Measurements from ENCODE around the gene CDH20. TPM values are rescaled to one million over a fixed set of nuclear protein-coding genes. Genes with fewer than 3 reads are reported as not detected.
A peak's percentile ranks its signal among the peaks of the same experiment; 100 is the strongest.

Gene CDH20
- total and polyA plus RNA-seq, 5 donors from 2014 or later = 0.06 to 0.25 TPM; not detected in 3

GRCh38 chr18:61308795-61309393 is 24.3 kb upstream of the CDH20 start:
- no peaks in the 10 kb centered on the region for H3K36me3 ChIP-seq (ENCODE audit: control insufficient read depth, insufficient read depth, low read length)
- no peaks in the 10 kb centered on the region for H3K9me3 ChIP-seq (ENCODE audit: control insufficient read depth in 2 of 2, low read length in 2 of 2)
- no peaks in the 10 kb centered on the region for H3K4me1 ChIP-seq (ENCODE audit: control insufficient read depth, insufficient read depth, low read length, poor library complexity, severe bottlenecking)
- Mint-ChIP-seq H3K9me3 (peaks cover 0 to 3% (median 1%) of the 10 kb centered on the region in 7 donors), H3K36me3 (no peaks in the 10 kb centered on the region), H3K4me3 (no peak overlapping the region), H3K4me1 (no peaks in the 10 kb centered on the region), H3K27ac (no peak overlapping the region), H3K27me3 (no peaks in the 10 kb centered on the region)
- no peak overlapping the region for H3K4me3 ChIP-seq (ENCODE audit: low read depth, low read length)
- no peak overlapping the region for H3K27ac ChIP-seq (ENCODE audit: insufficient read depth, low read length, poor library complexity, severe bottlenecking)
- ATAC-seq (ENCODE audit: low read depth in 2 of 2) = no peak
- no peak for DNase-seq
- H3K27me3 ChIP-seq (ENCODE audit: control insufficient read depth, insufficient read depth, low read length) = no peaks in the 10 kb centered on the region

GRCh38 chr18:61322265-61322873 is 10.9 kb upstream of the CDH20 start:
- H3K4me3 ChIP-seq (ENCODE audit: low read depth, low read length) = no peak overlapping the region
- Mint-ChIP-seq H3K4me1 (no peaks in the 10 kb centered on the region), H3K4me3 (no peak overlapping the region), H3K27me3 (no peaks in the 10 kb centered on the region), H3K36me3 (no peaks in the 10 kb centered on the region), H3K27ac (no peak overlapping the region), H3K9me3 (peaks cover 0 to 7% (median 4%) of the 10 kb centered on the region in 7 donors)
- DNase-seq = peak in 1 of 3 donors; percentile 27
- ATAC-seq (ENCODE audit: low read depth in 2 of 2) = no peak
- no peaks in the 10 kb centered on the region for H3K27me3 ChIP-seq (ENCODE audit: control insufficient read depth, insufficient read depth, low read length)
- no peaks in the 10 kb centered on the region for H3K9me3 ChIP-seq (ENCODE audit: control insufficient read depth in 2 of 2, low read length in 2 of 2)
- no peaks in the 10 kb centered on the region for H3K36me3 ChIP-seq (ENCODE audit: control insufficient read depth, insufficient read depth, low read length)
- no peaks in the 10 kb centered on the region for H3K4me1 ChIP-seq (ENCODE audit: control insufficient read depth, insufficient read depth, low read length, poor library complexity, severe bottlenecking)
- no peak overlapping the region for H3K27ac ChIP-seq (ENCODE audit: insufficient read depth, low read length, poor library complexity, severe bottlenecking)

GRCh38 chr18:61323951-61324350 is 9.3 kb upstream of the CDH20 start:
- no peaks in the 10 kb centered on the region for H3K27me3 Mint-ChIP-seq
- no peak overlapping the region for H3K4me3 ChIP-seq (ENCODE audit: low read depth, low read length)
- peaks cover 0 to 7% (median 4%) of the 10 kb centered on the region in 7 donors for H3K9me3 Mint-ChIP-seq
- H3K27me3 ChIP-seq (ENCODE audit: control insufficient read depth, insufficient read depth, low read length) = no peaks in the 10 kb centered on the region
- no peak overlapping the region for H3K27ac ChIP-seq (ENCODE audit: insufficient read depth, low read length, poor library complexity, severe bottlenecking)
- no peaks in the 10 kb centered on the region for H3K36me3 Mint-ChIP-seq
- H3K9me3 ChIP-seq (ENCODE audit: control insufficient read depth in 2 of 2, low read length in 2 of 2) = no peaks in the 10 kb centered on the region
- no peaks in the 10 kb centered on the region for H3K4me1 Mint-ChIP-seq
- DNase-seq (no peak), ATAC-seq (ENCODE audit: low read depth in 2 of 2) (no peak)
- no peak overlapping the region for H3K27ac Mint-ChIP-seq
- H3K4me3 Mint-ChIP-seq = no peak overlapping the region
- no peaks in the 10 kb centered on the region for H3K36me3 ChIP-seq (ENCODE audit: control insufficient read depth, insufficient read depth, low read length)
- no peaks in the 10 kb centered on the region for H3K4me1 ChIP-seq (ENCODE audit: control insufficient read depth, insufficient read depth, low read length, poor library complexity, severe bottlenecking)

GRCh38 chr18:61326407-61326806 is 6.8 kb upstream of the CDH20 start:
- no peaks in the 10 kb centered on the region for H3K27me3 ChIP-seq (ENCODE audit: control insufficient read depth, insufficient read depth, low read length)
- Mint-ChIP-seq H3K4me1 (no peaks in the 10 kb centered on the region), H3K27ac (no peak overlapping the region), H3K27me3 (no peaks in the 10 kb centered on the region), H3K9me3 (peaks cover 0 to 4% (median 0%) of the 10 kb centered on the region in 7 donors), H3K36me3 (no peaks in the 10 kb centered on the region), H3K4me3 (no peak overlapping the region)
- ATAC-seq (ENCODE audit: low read depth in 2 of 2) (no peak), DNase-seq (no peak)
- H3K4me1 ChIP-seq (ENCODE audit: control insufficient read depth, insufficient read depth, low read length, poor library complexity, severe bottlenecking) = no peaks in the 10 kb centered on the region
- no peak overlapping the region for H3K27ac ChIP-seq (ENCODE audit: insufficient read depth, low read length, poor library complexity, severe bottlenecking)
- no peak overlapping the region for H3K4me3 ChIP-seq (ENCODE audit: low read depth, low read length)
- no peaks in the 10 kb centered on the region for H3K9me3 ChIP-seq (ENCODE audit: control insufficient read depth in 2 of 2, low read length in 2 of 2)
- H3K36me3 ChIP-seq (ENCODE audit: control insufficient read depth, insufficient read depth, low read length) = no peaks in the 10 kb centered on the region

GRCh38 chr18:61329398-61329797 is 3.8 kb upstream of the CDH20 start:
- no peak for DNase-seq
- Histone ChIP-seq H3K27ac (ENCODE audit: insufficient read depth, low read length, poor library complexity, severe bottlenecking) (no peak overlapping the region), H3K9me3 (ENCODE audit: control insufficient read depth in 2 of 2, low read length in 2 of 2) (no peaks in the 10 kb centered on the region), H3K4me1 (ENCODE audit: control insufficient read depth, insufficient read depth, low read length, poor library complexity, severe bottlenecking) (no peaks in the 10 kb centered on the region), H3K4me3 (ENCODE audit: low read depth, low read length) (no peak overlapping the region), H3K27me3 (ENCODE audit: control insufficient read depth, insufficient read depth, low read length) (no peaks in the 10 kb centered on the region), H3K36me3 (ENCODE audit: control insufficient read depth, insufficient read depth, low read length) (no peaks in the 10 kb centered on the region)
- no peak overlapping the region for H3K27ac Mint-ChIP-seq
- H3K36me3 Mint-ChIP-seq = no peaks in the 10 kb centered on the region
- H3K27me3 Mint-ChIP-seq = peaks cover 12% of the 10 kb centered on the region
- no peaks in the 10 kb centered on the region for H3K4me1 Mint-ChIP-seq
- H3K4me3 Mint-ChIP-seq = no peak overlapping the region
- peaks cover 0 to 4% (median 0%) of the 10 kb centered on the region in 7 donors for H3K9me3 Mint-ChIP-seq
- ATAC-seq (ENCODE audit: low read depth in 2 of 2) = no peak

- peaks cover 0 to 5% (median 0%) of the 10 kb centered on the region in 7 donors for H3K9me3 Mint-ChIP-seq
- no peak overlapping the region for H3K4me3 Mint-ChIP-seq
- H3K27me3 ChIP-seq (ENCODE audit: control insufficient read depth, insufficient read depth, low read length) = peaks cover 7% of the 10 kb centered on the region
- ATAC-seq (ENCODE audit: low read depth in 2 of 2) (no peak), DNase-seq (no peak)
- H3K27me3 Mint-ChIP-seq = peaks cover 23% of the 10 kb centered on the region
- no peak overlapping the region for H3K27ac Mint-ChIP-seq
- H3K36me3 ChIP-seq (ENCODE audit: control insufficient read depth, insufficient read depth, low read length) = no peaks in the 10 kb centered on the region
- no peaks in the 10 kb centered on the region for H3K4me1 Mint-ChIP-seq
- H3K4me3 ChIP-seq (ENCODE audit: low read depth, low read length) = no peak overlapping the region
- H3K4me1 ChIP-seq (ENCODE audit: control insufficient read depth, insufficient read depth, low read length, poor library complexity, severe bottlenecking) = no peaks in the 10 kb centered on the region
- H3K27ac ChIP-seq (ENCODE audit: insufficient read depth, low read length, poor library complexity, severe bottlenecking) = no peak overlapping the region
- H3K36me3 Mint-ChIP-seq = no peaks in the 10 kb centered on the region
- no peaks in the 10 kb centered on the region for H3K9me3 ChIP-seq (ENCODE audit: control insufficient read depth in 2 of 2, low read length in 2 of 2)
Measured at GRCh38 chr18:61331051-61331450, 2.2 kb upstream of the CDH20 start.

GRCh38 chr18:61333746-61334490 is 688 bp downstream of the CDH20 start:
- ATAC-seq (ENCODE audit: low read depth in 2 of 2) (no peak), DNase-seq (no peak)
- H3K27ac ChIP-seq (ENCODE audit: insufficient read depth, low read length, poor library complexity, severe bottlenecking) = no peak overlapping the region
- peaks cover 0 to 5% (median 2%) of the 10 kb centered on the region in 7 donors for H3K9me3 Mint-ChIP-seq
- no peaks in the 10 kb centered on the region for H3K4me1 Mint-ChIP-seq
- no peaks in the 10 kb centered on the region for H3K36me3 Mint-ChIP-seq
- H3K9me3 ChIP-seq (ENCODE audit: control insufficient read depth in 2 of 2, low read length in 2 of 2) = no peaks in the 10 kb centered on the region
- no peaks in the 10 kb centered on the region for H3K36me3 ChIP-seq (ENCODE audit: control insufficient read depth, insufficient read depth, low read length)
- H3K4me1 ChIP-seq (ENCODE audit: control insufficient read depth, insufficient read depth, low read length, poor library complexity, severe bottlenecking) = no peaks in the 10 kb centered on the region
- no peak overlapping the region for H3K4me3 Mint-ChIP-seq
- peaks cover 23% of the 10 kb centered on the region for H3K27me3 Mint-ChIP-seq
- H3K4me3 ChIP-seq (ENCODE audit: low read depth, low read length) = no peak overlapping the region
- H3K27me3 ChIP-seq (ENCODE audit: control insufficient read depth, insufficient read depth, low read length) = peaks cover 7% of the 10 kb centered on the region
- no peak overlapping the region for H3K27ac Mint-ChIP-seq
